GM12878 (cell line): ENCODE results near the gene PLPP3. TPM values are rescaled to one million over a fixed set of nuclear protein-coding genes. Genes with fewer than 3 reads are reported as not detected.

Experiments used
- ATAC-seq: fragments of 200-7000 bp; cut with Tn5 transposase; 3 replicates; pipeline ENCODE4 v1.9.1; 2020; ENCODE audit warnings: mild to moderate bottlenecking, moderate library complexity
- BruUV-seq: library from RNA; stranded (reverse); fragments of 400-500 nt; replicated peaks from 2 replicates; lab custom pipeline; 2021; lab: Mats Ljungman, UMichigan
- CTCF ChIA-PET: fragments of 300-600 bp; sonication (Branson Sonifier 250); formaldehyde crosslinking; extraction: SDS; loops from one replicate; lab custom pipeline; 2021; ENCODE audit warnings: inconsistent platforms; lab: Yijun Ruan, JAX
- POLR2A ChIA-PET: fragments of 350-600 bp; formaldehyde crosslinking; extraction: SDS; loops from one replicate; lab custom pipeline; 2021; ENCODE audit warnings: inconsistent platforms; lab: Charles Lee
- RAD21 ChIA-PET: fragments of 300-600 bp; sonication (Branson Sonifier 250); formaldehyde crosslinking; loops from one replicate; lab custom pipeline; 2023; ENCODE audit warnings: antibody characterized with exemption; ENCODE audit not compliant: unreplicated experiment; lab: Charles Lee
- SMC1A ChIA-PET: fragments of 300-600 bp; sonication (Branson Sonifier 250); formaldehyde crosslinking; loops from one replicate; lab custom pipeline; 2023; ENCODE audit not compliant: unreplicated experiment, uncharacterized antibody; lab: Charles Lee
- DNase-seq: peaks from one replicate; pipeline ENCODE4 v3.0.0-alpha.2; 2011; ENCODE audit warnings: low read depth, low spot score
- FAIRE-seq: peaks from 3 replicates; lab custom pipeline; 2011; peaks lifted over from hg19 to GRCh38; lab: Jason Lieb, UNC
- H2AFZ ChIP-seq: 2 replicates; pipeline ENCODE4 v1.6.0; 2011; ENCODE audit warnings: low read depth, low read length, control low read depth; ENCODE audit not compliant: control insufficient read depth
- H3K27ac ChIP-seq: 2 replicates; pipeline ENCODE4 v1.5.1; 2011; ENCODE audit warnings: control low read depth; ENCODE audit not compliant: control insufficient read depth, insufficient read depth
- H3K27me3 ChIP-seq, 2 experiments: replicated peaks in 1 of 2; 2 replicates each; pipeline versions ENCODE4 v1.6.0 to v1.6.1; 2011; ENCODE audit warnings: low read length in 1 of 2; ENCODE audit not compliant: control insufficient read depth in 2 of 2, insufficient read depth in 2 of 2
- H3K36me3 ChIP-seq, 2 experiments: 2 replicates each; pipeline ENCODE4 v1.5.1; 2011; ENCODE audit warnings: low read length in 1 of 2; ENCODE audit not compliant: control insufficient read depth in 2 of 2, insufficient read depth in 2 of 2
- H3K4me1 ChIP-seq: 2 replicates; pipeline ENCODE4 v1.6.1; 2011; ENCODE audit warnings: mild to moderate bottlenecking, low read length, moderate library complexity, mixed read lengths; ENCODE audit not compliant: control insufficient read depth, insufficient read depth
- H3K4me2 ChIP-seq: 2 replicates; pipeline ENCODE4 v1.6.0; 2011; ENCODE audit warnings: control low read depth; ENCODE audit not compliant: control insufficient read depth, insufficient read depth
- H3K4me3 ChIP-seq: fragments of 200-600 bp; sonication (generic); 2 replicates; pipeline ENCODE4 v1.5.1; 2016
- H3K79me2 ChIP-seq: 2 replicates; pipeline ENCODE4 v1.6.0; 2011; ENCODE audit warnings: low read length; ENCODE audit not compliant: control insufficient read depth, insufficient read depth
- H3K9ac ChIP-seq: 2 replicates; pipeline ENCODE4 v1.8.0; 2011; ENCODE audit warnings: low read length, control low read depth, mixed read lengths; ENCODE audit not compliant: control insufficient read depth, insufficient read depth
- H3K9me3 ChIP-seq: replicated peaks from 3 replicates; pipeline ENCODE4 v1.5.1; 2011; ENCODE audit warnings: mild to moderate bottlenecking, low read length; ENCODE audit not compliant: control insufficient read depth, insufficient read depth
- H4K20me1 ChIP-seq: 2 replicates; pipeline ENCODE4 v1.6.0; 2011; ENCODE audit not compliant: control insufficient read depth, insufficient read depth
- BHLHE40 ChIP-seq, 2 experiments: fragments of 450-650 bp in 1 of 2; IDR thresholded peaks; 2 replicates each; pipeline ENCODE4 v1.6.1; 2011 to 2017; ENCODE audit warnings: low read depth in 2 of 2, borderline replicate concordance in 1 of 2, improper control_type of control experiment in 1 of 2, low read length in 1 of 2, mild to moderate bottlenecking in 1 of 2
- LARP7 ChIP-seq: fragments of 450-650 bp; IDR thresholded peaks from 2 replicates; pipeline ENCODE4 v1.6.1; 2017; ENCODE audit warnings: mild to moderate bottlenecking
- RAD51 ChIP-seq: fragments of 450-650 bp; IDR thresholded peaks from 2 replicates; pipeline ENCODE4 v1.6.1; 2016; ENCODE audit warnings: moderate library complexity, mild to moderate bottlenecking, inconsistent platforms
- TCF12 ChIP-seq: IDR thresholded peaks from 2 replicates; pipeline ENCODE4 v1.6.1; 2011; ENCODE audit warnings: low read depth, mild to moderate bottlenecking, low read length
- ZNF24 ChIP-seq: fragments of 450-650 bp; IDR thresholded peaks from 2 replicates; pipeline ENCODE4 v1.6.1; 2017; ENCODE audit warnings: antibody characterized with exemption, mild to moderate bottlenecking
- WGBS: methylation state at CpG from one replicate; pipeline ENCODE4 v1.1.6; 2016; ENCODE audit warnings: low lambda C conversion rate; ENCODE audit not compliant: insufficient replicate concordance, insufficient coverage; ENCODE audit errors: missing lambda C conversion rate; 5-methylcytosine and 5-hydroxymethylcytosine counted together
- in situ Hi-C: fragments of 300-500 bp; cut with MboI; formaldehyde crosslinking; loops from 9 replicates; pipeline ENCODE4 v1.14.3; 2018; ENCODE audit warnings: mixed read lengths
- intact Hi-C: fragments of 100-400 bp; cut with micrococcal nuclease; formaldehyde crosslinking; loops from one replicate; pipeline ENCODE4 v1.14.2; 2022; ENCODE audit not compliant: unreplicated experiment
- polyA plus RNA-seq, 11 experiments: library from polyadenylated mRNA; depleted of rRNA in 4 of 11; unstranded in 6 of 11; stranded (reverse) in 5 of 11; fragments of >200 nt; fragmentation: Nextera tagmentation in 4 of 11; fragmentation: Illumina TruSeq in 1 of 11; extraction: Ambion mirVana in 4 of 11; extraction: Trizol in 1 of 11; gene quantifications; 1 replicate in 1 of 11; 2 replicates in 10 of 11; pipeline versions ENCODE4 v1.2.1 to v1.2.3, GENCODE V29; 2011 to 2016; ENCODE audit warnings: inconsistent platforms in 2 of 11, missing spikeins in 2 of 11, low read depth in 1 of 11
- total RNA-seq, 4 experiments: library from RNA; depleted of rRNA in 3 of 4; stranded (reverse); fragments of >200 nt in 3 of 4; fragmentation: Illumina TruSeq in 1 of 4; extraction: Trizol in 1 of 4; gene quantifications; 2 replicates each; pipeline versions ENCODE4 v1.2.1 to v1.2.3, GENCODE V29; 2013 to 2021
- TF ChIP-seq, protein P1 (sequence below): IDR thresholded peaks from 2 replicates; pipeline ENCODE4 v1.6.1; 2012; ENCODE audit warnings: low read depth, low read length, improper control_type of control experiment
- TF ChIP-seq, protein P2 (sequence below): fragments of 450-650 bp; IDR thresholded peaks from 2 replicates; pipeline ENCODE4 v1.6.1; 2017; ENCODE audit warnings: borderline replicate concordance

Gene PLPP3
- total and polyA plus RNA-seq, 10 of the 15 experiments (the other 5 are each of a cell fraction or from before 2014, with no cell fraction given) = 6.4 to 26.8 (median 9.5) TPM

DNA sequence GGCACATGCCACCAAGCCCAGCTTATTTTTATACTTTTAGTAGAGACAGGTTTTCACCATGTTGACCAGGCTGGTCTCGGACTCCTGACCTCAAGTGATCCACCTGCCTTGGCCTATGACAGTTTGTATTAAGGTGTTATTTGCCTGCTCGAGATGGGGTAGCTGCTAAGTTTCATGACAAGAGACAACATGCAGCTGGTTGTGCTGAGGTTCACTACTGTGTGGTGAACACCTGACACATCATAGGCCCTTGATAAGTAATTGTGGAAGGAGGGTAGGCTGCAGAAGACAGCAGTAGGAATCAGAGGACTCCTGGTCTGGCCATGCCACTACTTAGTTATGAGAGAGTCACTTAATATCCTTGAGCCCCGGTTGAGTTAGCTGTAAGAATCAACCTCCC is 46.2 kb downstream of the PLPP3 start:
- intact Hi-C loops = no loop called here
- DNase-seq = no peak
- Histone ChIP-seq H2AFZ (no peak overlapping the region), H3K4me3 (no peak overlapping the region), H4K20me1 (no peaks in the 10 kb centered on the region), H3K4me2 (no peak overlapping the region), H3K36me3 (no peaks in the 10 kb centered on the region), H3K9ac (no peak overlapping the region), H3K27me3 (no peaks in the 10 kb centered on the region), H3K79me2 (no peaks in the 10 kb centered on the region), H3K4me1 (peaks cover 2% of the 10 kb centered on the region; the same call in 1 of the 2 replicates), H3K27ac (no peak overlapping the region), H3K9me3 (no peaks in the 10 kb centered on the region; the same call in 2 of the 3 replicates)
- SMC1A ChIA-PET = interaction anchor here (0.7 to 25.4 kb wide), 13 partner anchors 8 to 201 kb away, joined by 3 to 342 read pairs (median 3); partner anchors contain the start of gene PLPP3
- FAIRE-seq = no peak
- WGBS = 16% methylated on average over 3 of the region's 3 CpGs
- no TSS peak for BruUV-seq
- in situ Hi-C loops = no loop called here
- POLR2A ChIA-PET = interaction anchor here (0.5 to 2.5 kb wide), 8 partner anchors 13 to 632 kb away, joined by 3 to 10 read pairs (median 3); no protein-coding TSS in a partner anchor
- ATAC-seq = peak; percentile 55
- CTCF ChIA-PET = interaction anchor here (1.4 to 12.4 kb wide), 2 partner anchors 32 to 42 kb away, joined by 4 to 116 read pairs; partner anchors contain the start of gene PLPP3
- RAD21 ChIA-PET = interaction anchor here (1.0 to 12.1 kb wide), 11 partner anchors 9 to 51 kb away, joined by 3 to 174 read pairs (median 5); partner anchors contain the start of gene PLPP3
- TF ChIP-seq, protein P1, sequence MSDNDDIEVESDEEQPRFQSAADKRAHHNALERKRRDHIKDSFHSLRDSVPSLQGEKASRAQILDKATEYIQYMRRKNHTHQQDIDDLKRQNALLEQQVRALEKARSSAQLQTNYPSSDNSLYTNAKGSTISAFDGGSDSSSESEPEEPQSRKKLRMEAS = no peak
- peak in 1 of 2 experiments; percentile 69; a peak in 3 of 4 replicates for TF ChIP-seq BHLHE40 (IDR thresholded peaks at IDR 0.05; ENCODE audit: borderline replicate concordance in 1 of 2, low read depth in 2 of 2, low read length in 1 of 2)
- peak; percentile 51; the same call in 1 of the 2 replicates for TF ChIP-seq TCF12

DNA sequence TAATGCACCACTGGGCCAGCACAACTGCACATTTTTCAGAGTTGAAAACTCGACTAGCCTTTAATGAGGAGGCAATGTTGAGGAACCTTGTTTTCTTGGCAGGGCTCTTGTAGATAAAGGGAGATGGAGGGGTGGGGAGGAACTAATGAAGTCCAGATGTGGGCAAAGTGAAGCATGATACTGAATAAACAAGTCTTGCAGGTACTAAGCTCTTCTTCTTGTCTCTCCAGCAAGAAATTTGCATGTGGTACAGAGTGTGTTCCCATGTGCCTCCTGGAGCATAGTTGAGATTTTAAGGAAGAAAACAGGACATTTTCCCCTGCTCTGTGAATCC is 47.0 kb downstream of the PLPP3 start:
- Histone ChIP-seq H3K27me3 (no peaks in the 10 kb centered on the region), H3K4me3 (no peak overlapping the region), H3K36me3 (no peaks in the 10 kb centered on the region), H3K27ac (no peak overlapping the region), H3K9ac (no peak overlapping the region), H3K4me1 (peaks cover 8% of the 10 kb centered on the region), H3K9me3 (no peaks in the 10 kb centered on the region; the same call in 2 of the 3 replicates), H3K79me2 (no peaks in the 10 kb centered on the region), H4K20me1 (no peaks in the 10 kb centered on the region), H2AFZ (no peak overlapping the region), H3K4me2 (no peak overlapping the region)
- CTCF ChIA-PET = interaction anchor here (1.2 to 12.4 kb wide), 5 partner anchors 21 to 138 kb away, joined by 3 to 116 read pairs (median 4); partner anchors contain the start of gene PLPP3
- intact Hi-C loops = no loop called here
- in situ Hi-C loops = no loop called here
- 0% methylated on average over 1 of the region's 1 CpG for WGBS
- SMC1A ChIA-PET = interaction anchor here (1.5 to 25.4 kb wide), 8 partner anchors 12 to 201 kb away, joined by 3 to 342 read pairs (median 7); partner anchors contain the start of gene PLPP3
- ATAC-seq = no peak
- RAD21 ChIA-PET = interaction anchor here (0.6 to 12.1 kb wide), 9 partner anchors 13 to 56 kb away, joined by 3 to 174 read pairs (median 7); partner anchors contain the start of gene PLPP3
- TF ChIP-seq ZNF24 (peak; percentile 59; the same call in 1 of the 2 replicates), RAD51 (no peak), LARP7 (no peak)
- TF ChIP-seq, protein P2, sequence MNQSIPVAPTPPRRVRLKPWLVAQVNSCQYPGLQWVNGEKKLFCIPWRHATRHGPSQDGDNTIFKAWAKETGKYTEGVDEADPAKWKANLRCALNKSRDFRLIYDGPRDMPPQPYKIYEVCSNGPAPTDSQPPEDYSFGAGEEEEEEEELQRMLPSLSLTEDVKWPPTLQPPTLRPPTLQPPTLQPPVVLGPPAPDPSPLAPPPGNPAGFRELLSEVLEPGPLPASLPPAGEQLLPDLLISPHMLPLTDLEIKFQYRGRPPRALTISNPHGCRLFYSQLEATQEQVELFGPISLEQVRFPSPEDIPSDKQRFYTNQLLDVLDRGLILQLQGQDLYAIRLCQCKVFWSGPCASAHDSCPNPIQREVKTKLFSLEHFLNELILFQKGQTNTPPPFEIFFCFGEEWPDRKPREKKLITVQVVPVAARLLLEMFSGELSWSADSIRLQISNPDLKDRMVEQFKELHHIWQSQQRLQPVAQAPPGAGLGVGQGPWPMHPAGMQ = no peak
- POLR2A ChIA-PET = interaction anchor here (0.6 to 2.5 kb wide), 6 partner anchors 11 to 203 kb away, joined by 3 to 10 read pairs (median 4); no protein-coding TSS in a partner anchor
- BruUV-seq = no TSS peak
- no peak for FAIRE-seq
- DNase-seq = no peak
